Mesendoderm (in vitro differentiated cells): ENCODE measurements around the gene GLIS1.
A peak's percentile ranks its signal among the peaks of the same experiment; 100 is the strongest.

Experiments
- DNase-seq: peaks from one replicate; pipeline ENCODE4 v3.0.0; 2013
- H2AK5ac ChIP-seq: 2 replicates; pipeline ENCODE4 v1.6.1; 2013; ENCODE audit warnings: low read length, inconsistent platforms
- H2BK120ac ChIP-seq: 2 replicates; pipeline ENCODE4 v1.6.1; 2013; ENCODE audit warnings: low read depth, mild to moderate bottlenecking, low read length, moderate library complexity, mixed read lengths
- H2BK15ac ChIP-seq: replicated peaks from 2 replicates; pipeline ENCODE4 v1.6.1; 2013; ENCODE audit warnings: low read depth, mild to moderate bottlenecking, moderate library complexity
- H2BK5ac ChIP-seq: 2 replicates; pipeline ENCODE4 v1.6.1; 2013; ENCODE audit warnings: low read length, inconsistent platforms
- H3K18ac ChIP-seq: 2 replicates; pipeline ENCODE4 v1.6.1; 2013; ENCODE audit warnings: mild to moderate bottlenecking, low read length, mixed read lengths
- H3K23ac ChIP-seq: one replicate; pipeline ENCODE4 v1.6.1; 2013; ENCODE audit warnings: low read length
- H3K27ac ChIP-seq: 2 replicates; pipeline ENCODE4 v1.5.1; 2013; ENCODE audit warnings: low read depth, mild to moderate bottlenecking, inconsistent platforms, low read length, moderate library complexity
- H3K27me3 ChIP-seq: 2 replicates; pipeline ENCODE4 v1.6.1; 2013; ENCODE audit warnings: low read length, control low read depth, mild to moderate bottlenecking, inconsistent platforms; ENCODE audit not compliant: insufficient read depth, poor library complexity
- H3K36me3 ChIP-seq: 2 replicates; pipeline ENCODE4 v1.6.1; 2013; ENCODE audit warnings: low read length, inconsistent platforms; ENCODE audit not compliant: control insufficient read depth, insufficient read depth
- H3K4ac ChIP-seq: one replicate; pipeline ENCODE4 v1.6.1; 2013; ENCODE audit warnings: low read depth, mild to moderate bottlenecking, low read length, moderate library complexity
- H3K4me1 ChIP-seq: 2 replicates; pipeline ENCODE4 v1.6.1; 2013; ENCODE audit warnings: low read depth, low read length, inconsistent platforms; ENCODE audit not compliant: control insufficient read depth
- H3K4me2 ChIP-seq: 2 replicates; pipeline ENCODE4 v1.6.1; 2013; ENCODE audit warnings: low read length
- H3K4me3 ChIP-seq: 2 replicates; pipeline ENCODE4 v1.5.1; 2013; ENCODE audit warnings: mild to moderate bottlenecking, low read length
- H3K56ac ChIP-seq: one replicate; pipeline ENCODE4 v1.6.1; 2013; ENCODE audit warnings: low read length
- H3K79me1 ChIP-seq: 2 replicates; pipeline ENCODE4 v1.6.1; 2013; ENCODE audit warnings: low read length, inconsistent platforms
- H3K79me2 ChIP-seq: 2 replicates; pipeline ENCODE4 v1.6.1; 2013; ENCODE audit warnings: mild to moderate bottlenecking, low read length; ENCODE audit not compliant: control insufficient read depth, insufficient read depth
- H3K9ac ChIP-seq: 2 replicates; pipeline ENCODE4 v1.6.1; 2013; ENCODE audit warnings: low read length, inconsistent platforms
- H4K5ac ChIP-seq: one replicate; pipeline ENCODE4 v1.6.1; 2013; ENCODE audit warnings: low read length
- H4K8ac ChIP-seq: one replicate; pipeline ENCODE4 v1.6.1; 2013; ENCODE audit warnings: low read depth, mild to moderate bottlenecking, control low read depth, low read length, moderate library complexity
- WGBS: extraction: QIAGEN DNeasy Blood & Tissue Kit; methylation state at CpG from one replicate; pipeline ENCODE4 v1.1.7; 2013; ENCODE audit warnings: low lambda C conversion rate, missing lambda C conversion rate; ENCODE audit not compliant: insufficient coverage; ENCODE audit errors: extremely low coverage; 5-methylcytosine and 5-hydroxymethylcytosine counted together

The GLIS1 gene

DNA sequence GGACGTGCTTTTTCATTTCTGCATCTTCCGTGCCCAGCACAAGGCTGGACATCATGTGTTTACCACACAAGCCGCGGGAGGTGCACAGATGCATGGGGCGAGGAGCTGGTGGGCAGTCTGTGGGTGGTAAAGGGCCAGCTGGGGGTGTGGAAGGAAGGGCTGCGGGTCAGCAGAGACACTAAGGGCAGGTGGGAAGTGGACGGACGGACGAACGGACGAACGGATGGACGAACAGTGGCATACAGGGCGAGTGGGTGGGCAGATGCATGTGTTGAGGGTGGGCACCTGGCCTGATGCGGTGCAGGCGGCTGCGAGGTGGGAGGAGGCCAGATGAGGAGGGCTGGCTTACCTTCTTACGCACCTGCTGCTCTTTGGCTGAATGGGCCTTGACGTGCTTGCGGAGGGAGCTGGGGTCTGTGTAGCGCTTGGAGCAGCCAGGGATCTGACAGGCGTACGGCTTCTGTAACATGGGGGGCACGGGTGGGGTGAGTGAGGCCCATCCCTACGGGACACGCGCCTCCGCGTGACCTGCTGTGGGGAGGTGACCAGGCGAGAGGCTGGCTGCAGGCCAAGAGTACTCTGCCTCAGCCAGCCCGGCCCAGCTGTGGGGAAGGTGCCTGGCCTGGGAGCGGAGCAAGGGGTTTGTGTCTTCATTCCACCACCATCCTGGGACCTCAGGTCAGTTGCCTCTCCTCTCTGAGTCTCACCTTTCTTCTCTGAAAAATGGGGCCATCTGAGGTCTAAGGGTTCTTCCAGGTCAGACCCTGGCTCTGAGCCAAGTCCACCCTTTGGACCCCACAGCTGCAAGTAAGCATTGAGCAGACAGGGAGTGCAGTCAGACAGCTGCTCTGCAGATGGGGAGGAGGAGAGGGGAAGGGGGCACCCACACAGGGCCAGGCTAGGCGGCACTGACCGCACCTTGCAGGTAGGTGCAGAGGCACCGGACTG lies 214.3 kb downstream of the GLIS1 start:
- H3K4me1 ChIP-seq = peaks cover 4% of the 10 kb centered on the region
- no peak overlapping the region for H2AK5ac ChIP-seq
- H3K9ac ChIP-seq = no peak overlapping the region
- H3K18ac ChIP-seq = no peak overlapping the region
- DNase-seq = no peak
- WGBS = no CpG with 5 or more reads among the region's 35 CpGs
- H3K56ac ChIP-seq = no peak overlapping the region
- H3K4me2 ChIP-seq = no peak overlapping the region
- no peaks in the 10 kb centered on the region for H3K79me2 ChIP-seq
- no peaks in the 10 kb centered on the region for H3K79me1 ChIP-seq
- H2BK120ac ChIP-seq = no peak overlapping the region
- H3K23ac ChIP-seq = no peak overlapping the region
- H3K27me3 ChIP-seq = no peaks in the 10 kb centered on the region
- no peak overlapping the region for H2BK5ac ChIP-seq
- no peak overlapping the region for H4K8ac ChIP-seq
- no peak overlapping the region for H3K4ac ChIP-seq
- no peak overlapping the region for H4K5ac ChIP-seq
- no peak overlapping the region for H3K27ac ChIP-seq
- H2BK15ac ChIP-seq = no peak overlapping the region
- H3K4me3 ChIP-seq = no peak overlapping the region
- H3K36me3 ChIP-seq = no peaks in the 10 kb centered on the region

GRCh38 chr1:53521924-53522552 lies 216.9 kb downstream of the GLIS1 start:
- no peak overlapping the region for H3K56ac ChIP-seq
- no peak overlapping the region for H3K4ac ChIP-seq
- no peak overlapping the region for H4K8ac ChIP-seq
- H2BK15ac ChIP-seq = no peak overlapping the region
- H3K23ac ChIP-seq = no peak overlapping the region
- H3K36me3 ChIP-seq = peaks cover 2% of the 10 kb centered on the region
- H3K79me1 ChIP-seq = no peaks in the 10 kb centered on the region
- no peak for DNase-seq
- H3K4me2 ChIP-seq = no peak overlapping the region
- WGBS = no CpG with 5 or more reads among the region's 11 CpGs
- H4K5ac ChIP-seq = no peak overlapping the region
- H2BK120ac ChIP-seq = no peak overlapping the region
- no peak overlapping the region for H3K9ac ChIP-seq
- H3K27ac ChIP-seq = no peak overlapping the region
- no peak overlapping the region for H2BK5ac ChIP-seq
- H3K4me1 ChIP-seq = peaks cover 4% of the 10 kb centered on the region
- H3K79me2 ChIP-seq = no peaks in the 10 kb centered on the region
- no peak overlapping the region for H2AK5ac ChIP-seq
- no peak overlapping the region for H3K18ac ChIP-seq
- no peaks in the 10 kb centered on the region for H3K27me3 ChIP-seq
- H3K4me3 ChIP-seq = no peak overlapping the region

GRCh38 chr1:53520481-53520880 lies 218.5 kb downstream of the GLIS1 start:
- no peak overlapping the region for H3K4me2 ChIP-seq
- no peak overlapping the region for H3K4ac ChIP-seq
- H3K23ac ChIP-seq = no peak overlapping the region
- no peak for DNase-seq
- no CpG with 5 or more reads among the region's 13 CpGs for whole genome bisulfite sequencing
- H3K56ac ChIP-seq = no peak overlapping the region
- no peak overlapping the region for H3K9ac ChIP-seq
- H2BK15ac ChIP-seq = no peak overlapping the region
- no peaks in the 10 kb centered on the region for H3K79me1 ChIP-seq
- no peaks in the 10 kb centered on the region for H3K27me3 ChIP-seq
- no peak overlapping the region for H3K4me3 ChIP-seq
- H2BK5ac ChIP-seq = no peak overlapping the region
- H3K4me1 ChIP-seq = no peaks in the 10 kb centered on the region
- H3K18ac ChIP-seq = no peak overlapping the region
- no peak overlapping the region for H4K5ac ChIP-seq
- H3K36me3 ChIP-seq = peaks cover 2% of the 10 kb centered on the region
- no peak overlapping the region for H3K27ac ChIP-seq
- no peak overlapping the region for H2AK5ac ChIP-seq
- no peaks in the 10 kb centered on the region for H3K79me2 ChIP-seq
- H2BK120ac ChIP-seq = no peak overlapping the region
- H4K8ac ChIP-seq = no peak overlapping the region

DNA sequence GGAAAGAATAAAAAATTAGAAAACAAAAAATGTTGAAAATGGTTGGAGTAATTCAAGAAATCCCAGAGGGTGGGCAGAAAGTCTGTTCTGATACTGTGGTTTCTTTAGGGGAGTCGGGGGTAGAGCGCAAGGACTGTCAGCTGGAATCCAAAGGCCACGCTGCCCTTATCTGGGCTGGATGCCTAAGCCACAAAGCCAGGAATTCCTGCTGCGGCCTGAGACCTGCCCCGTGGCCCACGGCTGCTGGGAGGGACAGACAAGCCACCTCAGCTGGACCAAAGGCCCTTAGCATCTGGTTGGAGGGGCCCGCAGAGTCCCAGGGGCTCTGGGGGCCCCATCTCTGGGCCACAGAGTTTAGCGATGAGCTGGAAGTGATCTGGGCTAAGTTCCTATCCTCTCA lies 219.5 kb downstream of the GLIS1 start:
- H3K27me3 ChIP-seq = no peaks in the 10 kb centered on the region
- H2AK5ac ChIP-seq = no peak overlapping the region
- no peak overlapping the region for H3K4me3 ChIP-seq
- H4K5ac ChIP-seq = no peak overlapping the region
- DNase-seq = peak; percentile 19
- H2BK5ac ChIP-seq = no peak overlapping the region
- no peak overlapping the region for H2BK120ac ChIP-seq
- H3K27ac ChIP-seq = no peak overlapping the region
- no peak overlapping the region for H3K56ac ChIP-seq
- no peak overlapping the region for H3K9ac ChIP-seq
- H3K79me1 ChIP-seq = no peaks in the 10 kb centered on the region
- no peak overlapping the region for H3K4ac ChIP-seq
- no peak overlapping the region for H3K4me2 ChIP-seq
- no peak overlapping the region for H4K8ac ChIP-seq
- WGBS = no CpG with 5 or more reads among the region's 8 CpGs
- no peaks in the 10 kb centered on the region for H3K79me2 ChIP-seq
- H3K36me3 ChIP-seq = peaks cover 2% of the 10 kb centered on the region
- no peak overlapping the region for H3K18ac ChIP-seq
- H2BK15ac ChIP-seq = no peak overlapping the region
- H3K23ac ChIP-seq = no peak overlapping the region
- H3K4me1 ChIP-seq = no peaks in the 10 kb centered on the region

DNA sequence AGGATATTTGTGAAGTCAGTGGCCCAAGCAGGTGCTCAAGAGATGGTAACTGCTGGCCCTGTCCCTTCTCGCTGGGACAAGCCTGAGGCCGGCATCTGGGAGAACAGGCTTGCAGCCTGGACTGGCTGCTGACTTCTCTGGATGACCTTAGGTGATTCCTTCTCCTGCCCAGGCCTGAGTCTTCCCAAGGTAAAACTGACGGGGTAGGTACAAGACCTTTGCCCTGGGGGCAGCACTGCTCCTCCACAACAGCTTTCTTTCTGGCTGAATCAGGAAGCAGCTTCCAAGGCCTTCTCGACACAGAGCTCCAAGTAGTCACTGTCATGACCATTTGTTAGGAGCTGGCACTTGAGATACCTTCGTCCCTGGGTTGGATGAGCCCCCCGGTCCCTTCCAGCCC lies 220.2 kb downstream of the GLIS1 start:
- Histone ChIP-seq H3K4me1 (no peaks in the 10 kb centered on the region), H2BK15ac (no peak overlapping the region), H2AK5ac (no peak overlapping the region), H3K4me2 (no peak overlapping the region), H3K4ac (no peak overlapping the region), H4K5ac (no peak overlapping the region), H2BK120ac (no peak overlapping the region), H3K4me3 (no peak overlapping the region), H3K27ac (no peak overlapping the region), H2BK5ac (no peak overlapping the region), H4K8ac (no peak overlapping the region), H3K9ac (no peak overlapping the region), H3K27me3 (no peaks in the 10 kb centered on the region), H3K36me3 (peaks cover 2% of the 10 kb centered on the region), H3K56ac (no peak overlapping the region), H3K23ac (no peak overlapping the region), H3K18ac (no peak overlapping the region), H3K79me1 (no peaks in the 10 kb centered on the region), H3K79me2 (no peaks in the 10 kb centered on the region)
- peak; percentile 39 for DNase-seq
- no CpG with 5 or more reads among the region's 6 CpGs for WGBS
